Measurements from ENCODE around the gene PPIE. TPM values are rescaled to one million over a fixed set of nuclear protein-coding genes. Genes with fewer than 3 reads are reported as not detected.

The PPIE gene
- total and polyA plus RNA-seq, 2 of the 4 experiments (the other 2 are of a cell fraction), result 40.9 to 68.1 TPM

GRCh38 chr1:39698568-39698967 lies 40.1 kb upstream of the PPIE start:
- no TSS peak for BruUV-seq (replicated peaks)
- Histone ChIP-seq H2AFZ (replicated peaks; ENCODE audit: low read length, poor library complexity) (no peak overlapping the region), H2BK5ac (ENCODE audit: low read depth, low read length, poor library complexity, severe bottlenecking) (no peak overlapping the region), H2BK120ac (ENCODE audit: low read depth, low read length) (no peak overlapping the region), H3K9me3 (ENCODE audit: control insufficient read depth, insufficient read depth, low read length) (peaks cover 4% of the 10 kb centered on the region), H3K4me1 (ENCODE audit: control insufficient read depth, insufficient read depth, low read length) (peaks cover 2% of the 10 kb centered on the region; the same call in 1 of the 2 replicates), H4K5ac (ENCODE audit: low read depth, low read length) (no peak overlapping the region), H2BK15ac (ENCODE audit: low read depth, low read length) (no peak overlapping the region), H3K9me1 (ENCODE audit: insufficient read depth, low read length) (no peaks in the 10 kb centered on the region), H4K91ac (ENCODE audit: insufficient read depth, low read depth, low read length) (no peak overlapping the region), H3K23ac (ENCODE audit: low read depth, low read length) (no peak overlapping the region), H3K9ac (ENCODE audit: low read depth, low read length) (no peak overlapping the region), H2BK20ac (ENCODE audit: low read depth, low read length) (no peak overlapping the region), H2AK5ac (ENCODE audit: low read depth, low read length) (no peak overlapping the region), H4K20me1 (ENCODE audit: insufficient read depth, low read length) (no peaks in the 10 kb centered on the region), H3K18ac (ENCODE audit: low read depth, low read length) (no peak overlapping the region), H3K27ac (ENCODE audit: insufficient read depth, low read length) (no peak overlapping the region), H3K4ac (ENCODE audit: low read depth, low read length) (no peak overlapping the region), H3K4me2 (ENCODE audit: low read depth, low read length) (no peak overlapping the region), H2AK9ac (replicated peaks; ENCODE audit: low read depth, low read length, poor library complexity) (no peak overlapping the region), H3K14ac (replicated peaks; ENCODE audit: low read depth, low read length) (no peak overlapping the region), H3K27me3 (ENCODE audit: control insufficient read depth, insufficient read depth, low read length) (peaks cover 80% of the 10 kb centered on the region), H3K36me3 (ENCODE audit: control insufficient read depth, insufficient read depth, low read length) (no peaks in the 10 kb centered on the region), H3K4me3 (ENCODE audit: insufficient read depth, low read depth, low read length) (no peak overlapping the region), H3K79me1 (ENCODE audit: low read depth in 1 of 2, low read length in 2 of 2) (no peaks in the 10 kb centered on the region), H4K8ac (ENCODE audit: low read depth in 2 of 2, low read length in 2 of 2) (no peak overlapping the region), H3K56ac (ENCODE audit: extremely low read depth, insufficient read depth, low read length) (no peak overlapping the region)
- WGBS, 2 experiments (ENCODE audit: extremely low coverage in 2 of 2, insufficient read length in 1 of 2), result no CpG with 5 or more reads among the region's 4 CpGs
- intact Hi-C loops (cut with micrococcal nuclease) (no loop called here), dilution Hi-C loops (cut with HindIII; ENCODE audit: low sequenced_read_pairs, unreplicated experiment) (no loop called here), in situ Hi-C loops (cut with MboI; ENCODE audit: low sequenced_read_pairs) (no loop called here)
- no peak for ATAC-seq (ENCODE audit: low read depth)
- DNase-seq, result no peak
- TF ChIP-seq RFX5 (IDR thresholded peaks at IDR 0.05; ENCODE audit: low read depth, low read length) (no peak), BHLHE40 (IDR thresholded peaks at IDR 0.05; ENCODE audit: low read depth, low read length) (no peak), MAFK (IDR thresholded peaks at IDR 0.05; ENCODE audit: low read depth, low read length) (no peak), FOS (IDR thresholded peaks at IDR 0.05; ENCODE audit: low read depth, low read length) (no peak), ELK1 (IDR thresholded peaks at IDR 0.05; ENCODE audit: borderline replicate concordance, low read depth, low read length) (no peak), SMC3 (IDR thresholded peaks at IDR 0.05; ENCODE audit: low read depth, low read length) (no peak), NFE2L2 (IDR thresholded peaks at IDR 0.05; ENCODE audit: low read depth, low read length) (no peak), POLR2A (IDR thresholded peaks at IDR 0.05; ENCODE audit: low read depth, low read length) (no peak), CEBPB (IDR thresholded peaks at IDR 0.05; ENCODE audit: low read depth, low read length) (no peak), MXI1 (IDR thresholded peaks at IDR 0.05; ENCODE audit: borderline replicate concordance, low read depth, low read length) (no peak), RAD21 (IDR thresholded peaks at IDR 0.05; ENCODE audit: low read length) (no peak), MAZ (IDR thresholded peaks at IDR 0.05; ENCODE audit: borderline replicate concordance, low read depth, low read length) (no peak), CHD1 (IDR thresholded peaks at IDR 0.05; ENCODE audit: low read depth, low read length) (no peak), RCOR1 (IDR thresholded peaks at IDR 0.05; ENCODE audit: insufficient replicate concordance, low read length) (no peak)
- TF ChIP-seq, protein P1, sequence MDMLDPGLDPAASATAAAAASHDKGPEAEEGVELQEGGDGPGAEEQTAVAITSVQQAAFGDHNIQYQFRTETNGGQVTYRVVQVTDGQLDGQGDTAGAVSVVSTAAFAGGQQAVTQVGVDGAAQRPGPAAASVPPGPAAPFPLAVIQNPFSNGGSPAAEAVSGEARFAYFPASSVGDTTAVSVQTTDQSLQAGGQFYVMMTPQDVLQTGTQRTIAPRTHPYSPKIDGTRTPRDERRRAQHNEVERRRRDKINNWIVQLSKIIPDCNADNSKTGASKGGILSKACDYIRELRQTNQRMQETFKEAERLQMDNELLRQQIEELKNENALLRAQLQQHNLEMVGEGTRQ (IDR thresholded peaks at IDR 0.05; ENCODE audit: low read depth, low read length), result no peak
- TF ChIP-seq, protein P2, sequence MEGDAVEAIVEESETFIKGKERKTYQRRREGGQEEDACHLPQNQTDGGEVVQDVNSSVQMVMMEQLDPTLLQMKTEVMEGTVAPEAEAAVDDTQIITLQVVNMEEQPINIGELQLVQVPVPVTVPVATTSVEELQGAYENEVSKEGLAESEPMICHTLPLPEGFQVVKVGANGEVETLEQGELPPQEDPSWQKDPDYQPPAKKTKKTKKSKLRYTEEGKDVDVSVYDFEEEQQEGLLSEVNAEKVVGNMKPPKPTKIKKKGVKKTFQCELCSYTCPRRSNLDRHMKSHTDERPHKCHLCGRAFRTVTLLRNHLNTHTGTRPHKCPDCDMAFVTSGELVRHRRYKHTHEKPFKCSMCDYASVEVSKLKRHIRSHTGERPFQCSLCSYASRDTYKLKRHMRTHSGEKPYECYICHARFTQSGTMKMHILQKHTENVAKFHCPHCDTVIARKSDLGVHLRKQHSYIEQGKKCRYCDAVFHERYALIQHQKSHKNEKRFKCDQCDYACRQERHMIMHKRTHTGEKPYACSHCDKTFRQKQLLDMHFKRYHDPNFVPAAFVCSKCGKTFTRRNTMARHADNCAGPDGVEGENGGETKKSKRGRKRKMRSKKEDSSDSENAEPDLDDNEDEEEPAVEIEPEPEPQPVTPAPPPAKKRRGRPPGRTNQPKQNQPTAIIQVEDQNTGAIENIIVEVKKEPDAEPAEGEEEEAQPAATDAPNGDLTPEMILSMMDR (conservative IDR thresholded peaks at IDR 0.05; ENCODE audit: low read depth, low read length), result no peak
- POLR2A ChIA-PET (ENCODE audit: unreplicated experiment), result no interaction called here
- CTCF ChIA-PET, result no interaction called here

All from IMR-90 (cell line).